D721Med (cell line): ENCODE data around the gene DIAPH2.

Experiments
- DNase-seq: peaks from one replicate; pipeline ENCODE4 v3.0.0; 2011; ENCODE audit warnings: low spot score; ENCODE audit not compliant: insufficient read length
- FAIRE-seq: peaks from 2 replicates; lab custom pipeline; 2011; peaks lifted over from hg19 to GRCh38; lab: Jason Lieb, UNC
- CTCF ChIP-seq: IDR thresholded peaks from 2 replicates; pipeline ENCODE4 v1.5.1; 2012; ENCODE audit warnings: mild to moderate bottlenecking, control low read depth; ENCODE audit not compliant: insufficient read depth; ENCODE audit errors: missing control alignments

DIAPH2 gene

GRCh38 chrX:96994093-96994492 lies 309.5 kb downstream of the DIAPH2 start:
- no peak for TF ChIP-seq CTCF
- DNase-seq (no peak), FAIRE-seq (no peak)

- no peak for TF ChIP-seq CTCF
- DNase-seq (no peak), FAIRE-seq (no peak)
These were observed 312.6 kb downstream of the DIAPH2 start for GRCh38 chrX:96997196-96997595.

GRCh38 chrX:97000682-97001368 lies 316.2 kb downstream of the DIAPH2 start:
- DNase-seq = no peak
- TF ChIP-seq CTCF = no peak
- no peak for FAIRE-seq

GRCh38 chrX:97006167-97006566 lies 321.5 kb downstream of the DIAPH2 start:
- TF ChIP-seq CTCF = no peak
- no peak for FAIRE-seq
- no peak for DNase-seq

GRCh38 chrX:97009391-97009790 lies 324.7 kb downstream of the DIAPH2 start:
- DNase-seq (no peak), FAIRE-seq (no peak)
- TF ChIP-seq CTCF = no peak

- FAIRE-seq = no peak
- DNase-seq = no peak
- no peak for TF ChIP-seq CTCF
These were observed 326.9 kb downstream of the DIAPH2 start for GRCh38 chrX:97011540-97011939.

- no peak for FAIRE-seq
- DNase-seq = no peak
- peak; percentile 14 for TF ChIP-seq CTCF
These were observed 331.5 kb downstream of the DIAPH2 start for GRCh38 chrX:97016106-97016505.
